ENCODE results near the gene AQP7.
"Not testable (repeated sequence)": the region's sequence is repeated elsewhere in the genome, so short reads cannot be mapped to it uniquely, and the experiment has no call there.

Gene AQP7

GRCh38 chr9:33433871-33434270, 31.5 kb upstream of the AQP7 start:
- DNase-seq (ENCODE audit: low read depth), result no peak

- DNase-seq (ENCODE audit: low read depth), result no peak
Measured at GRCh38 chr9:33431420-33431819, 29.1 kb upstream of the AQP7 start.

- DNase-seq (ENCODE audit: low read depth), result no peak
Measured at GRCh38 chr9:33430942-33431341, 28.6 kb upstream of the AQP7 start.

GRCh38 chr9:33429256-33429985, 27.1 kb upstream of the AQP7 start:
- DNase-seq (ENCODE audit: low read depth), result no peak

- DNase-seq (ENCODE audit: low read depth), result no peak
Measured at GRCh38 chr9:33426843-33427293, 24.5 kb upstream of the AQP7 start.

- DNase-seq (ENCODE audit: low read depth), result no peak
Measured at GRCh38 chr9:33425128-33425533, 22.8 kb upstream of the AQP7 start.

GRCh38 chr9:33424492-33424891, 22.1 kb upstream of the AQP7 start:
- not testable (repeated sequence) for DNase-seq (ENCODE audit: low read depth)

- not testable (repeated sequence) for DNase-seq (ENCODE audit: low read depth)
Measured at GRCh38 chr9:33424043-33424442, 21.7 kb upstream of the AQP7 start.

- no peak for DNase-seq (ENCODE audit: low read depth)
Measured at GRCh38 chr9:33419708-33420303, 17.4 kb upstream of the AQP7 start.

GRCh38 chr9:33418090-33418489, 15.7 kb upstream of the AQP7 start:
- no peak for DNase-seq (ENCODE audit: low read depth)

GRCh38 chr9:33416996-33417395, 14.6 kb upstream of the AQP7 start:
- DNase-seq (ENCODE audit: low read depth), result no peak

GRCh38 chr9:33415501-33416038, 13.2 kb upstream of the AQP7 start:
- DNase-seq (ENCODE audit: low read depth), result no peak

GRCh38 chr9:33414889-33415500, 12.6 kb upstream of the AQP7 start:
- DNase-seq (ENCODE audit: low read depth), result no peak

GRCh38 chr9:33414268-33414667, 11.9 kb upstream of the AQP7 start:
- DNase-seq (ENCODE audit: low read depth), result no peak

GRCh38 chr9:33408087-33408486, 5.7 kb upstream of the AQP7 start:
- no peak for DNase-seq (ENCODE audit: low read depth)

GRCh38 chr9:33407061-33407460, 4.7 kb upstream of the AQP7 start:
- DNase-seq (ENCODE audit: low read depth), result no peak

GRCh38 chr9:33404788-33405362, 2.5 kb upstream of the AQP7 start:
- DNase-seq (ENCODE audit: low read depth), result no peak

GRCh38 chr9:33403941-33404787, 1.8 kb upstream of the AQP7 start:
- no peak for DNase-seq (ENCODE audit: low read depth)

- not testable (repeated sequence) for DNase-seq (ENCODE audit: low read depth)
Measured at GRCh38 chr9:33401809-33402208, 559 bp downstream of the AQP7 start.

- DNase-seq (ENCODE audit: low read depth), result not testable (repeated sequence)
Measured at GRCh38 chr9:33399047-33399446, 3.3 kb downstream of the AQP7 start.

- DNase-seq (ENCODE audit: low read depth), result not testable (repeated sequence)
Measured at GRCh38 chr9:33397801-33398200, 4.6 kb downstream of the AQP7 start.

Measured in stromal cell of bone marrow (primary cell).